Measurements from ENCODE around the gene COL13A1.

DNA sequence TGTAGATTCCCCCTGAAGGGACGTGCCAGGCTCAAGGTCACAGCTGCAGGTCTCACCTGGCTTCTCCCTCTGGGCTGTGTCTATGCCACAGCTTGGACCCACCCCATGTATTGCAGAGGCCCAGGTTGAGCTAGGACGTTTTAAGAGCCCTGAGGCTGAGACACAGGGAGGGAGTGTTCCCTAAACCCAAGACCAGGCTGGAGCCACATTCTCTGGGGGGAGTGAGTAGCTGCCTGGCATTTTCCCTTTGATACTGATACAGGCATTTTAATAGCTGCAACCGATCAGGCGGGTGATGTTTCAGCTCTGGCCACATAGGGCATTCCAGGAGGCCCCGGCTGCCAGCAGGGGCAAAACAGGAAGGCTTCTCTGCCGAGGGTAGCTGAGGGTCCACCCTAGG lies 13.4 kb downstream of the COL13A1 start:
- TF ChIP-seq, protein P1, sequence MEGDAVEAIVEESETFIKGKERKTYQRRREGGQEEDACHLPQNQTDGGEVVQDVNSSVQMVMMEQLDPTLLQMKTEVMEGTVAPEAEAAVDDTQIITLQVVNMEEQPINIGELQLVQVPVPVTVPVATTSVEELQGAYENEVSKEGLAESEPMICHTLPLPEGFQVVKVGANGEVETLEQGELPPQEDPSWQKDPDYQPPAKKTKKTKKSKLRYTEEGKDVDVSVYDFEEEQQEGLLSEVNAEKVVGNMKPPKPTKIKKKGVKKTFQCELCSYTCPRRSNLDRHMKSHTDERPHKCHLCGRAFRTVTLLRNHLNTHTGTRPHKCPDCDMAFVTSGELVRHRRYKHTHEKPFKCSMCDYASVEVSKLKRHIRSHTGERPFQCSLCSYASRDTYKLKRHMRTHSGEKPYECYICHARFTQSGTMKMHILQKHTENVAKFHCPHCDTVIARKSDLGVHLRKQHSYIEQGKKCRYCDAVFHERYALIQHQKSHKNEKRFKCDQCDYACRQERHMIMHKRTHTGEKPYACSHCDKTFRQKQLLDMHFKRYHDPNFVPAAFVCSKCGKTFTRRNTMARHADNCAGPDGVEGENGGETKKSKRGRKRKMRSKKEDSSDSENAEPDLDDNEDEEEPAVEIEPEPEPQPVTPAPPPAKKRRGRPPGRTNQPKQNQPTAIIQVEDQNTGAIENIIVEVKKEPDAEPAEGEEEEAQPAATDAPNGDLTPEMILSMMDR (IDR thresholded peaks at IDR 0.05): no peak
- TF ChIP-seq POLR2A (IDR thresholded peaks at IDR 0.05): no peak

All from esophagus squamous epithelium (tissue), 4 donors.